Kidney (tissue), 14 donors: ENCODE measurements around the gene FNDC1. TPM values are rescaled to one million over a fixed set of nuclear protein-coding genes. Genes with fewer than 3 reads are reported as not detected.

Source experiments
- DNase-seq, 5 donors: peaks; one replicate each; pipeline ENCODE4 v3.0.0-alpha.2; 2013 to 2020
- FAIRE-seq: peaks from 2 replicates; lab custom pipeline; 2012; peaks lifted over from hg19 to GRCh38; lab: Jason Lieb, UNC
- H3K27ac ChIP-seq, 2 donors: one replicate each; pipeline ENCODE4 v1.7.0; 2013; ENCODE audit warnings: low read depth in 2 of 2, low read length in 2 of 2, inconsistent platforms in 1 of 2
- H3K27me3 ChIP-seq: one replicate; pipeline ENCODE4 v1.7.1; 2013; ENCODE audit warnings: low read length, inconsistent platforms; ENCODE audit not compliant: control insufficient read depth, insufficient read depth
- H3K36me3 ChIP-seq, 3 donors: one replicate each; pipeline versions ENCODE4 v1.7.0 to v1.7.1; 2013; ENCODE audit warnings: low read length in 3 of 3, control low read depth in 1 of 3, inconsistent platforms in 1 of 3; ENCODE audit not compliant: insufficient read depth in 3 of 3, control insufficient read depth in 2 of 3
- H3K4me1 ChIP-seq, 3 donors: one replicate each; pipeline versions ENCODE4 v1.7.0 to v1.7.1; 2013; ENCODE audit warnings: low read length in 3 of 3, inconsistent platforms in 1 of 3, low read depth in 1 of 3; ENCODE audit not compliant: control insufficient read depth in 2 of 3, insufficient read depth in 2 of 3
- H3K4me3 ChIP-seq, 3 donors: one replicate each; pipeline versions ENCODE4 v1.7.0 to v1.8.1; 2013; ENCODE audit warnings: low read length in 3 of 3, control low read depth in 1 of 3, inconsistent platforms in 1 of 3
- H3K9ac ChIP-seq, 3 donors: one replicate each; pipeline versions ENCODE4 v1.7.0 to v1.7.1; 2013; ENCODE audit warnings: low read length in 3 of 3, control low read depth in 1 of 3, inconsistent platforms in 1 of 3
- H3K9me3 ChIP-seq, 3 donors: one replicate each; pipeline versions ENCODE4 v1.7.0 to v1.7.1; 2013; ENCODE audit warnings: low read length in 3 of 3, control low read depth in 1 of 3, inconsistent platforms in 1 of 3; ENCODE audit not compliant: control insufficient read depth in 2 of 3, insufficient read depth in 1 of 3
- CTCF ChIP-seq: IDR thresholded peaks from 3 replicates; pipeline ENCODE4 v1.5.1; 2012; ENCODE audit warnings: mild to moderate bottlenecking, moderate library complexity, borderline replicate concordance; ENCODE audit not compliant: insufficient read depth; ENCODE audit errors: extremely low read depth
- intact Hi-C: fragments of 100-400 bp; cut with DNase I; formaldehyde crosslinking; loops from one replicate; pipeline ENCODE4 v1.11.1; 2022
- polyA plus RNA-seq: library from polyadenylated mRNA; stranded (reverse); fragments of 350-450 nt; fragmentation: Illumina TruSeq; extraction: RNeasy Lipid Tissue Mini Kit (QIAGEN cat#74804); gene quantifications from one replicate; pipeline ENCODE4 v1.2.3, GENCODE V29; 2014; ENCODE audit warnings: low read depth, low replicate concordance; ENCODE audit not compliant: insufficient read depth
- total RNA-seq: library from RNA; stranded (reverse); fragmentation: NEBNext Ultra II Directional; extraction: Animal tissue kit (Norgen Biotek cat#: 25700); gene quantifications from one replicate; pipeline ENCODE4 v1.2.1, GENCODE V29; 2021
- donor health status: control.
- donor health status: control.
- donor health status: control.
- donor health status: control.
- donor health status: control.
- donor health status: DM: yes; HTN: yes; CAD: no.
- donor health status: Normal renal cell carcinoma (clear cell type).

The FNDC1 gene
- total and polyA plus RNA-seq, 2 donors from 2014 or later, result 0.69 to 1.3 TPM

DNA sequence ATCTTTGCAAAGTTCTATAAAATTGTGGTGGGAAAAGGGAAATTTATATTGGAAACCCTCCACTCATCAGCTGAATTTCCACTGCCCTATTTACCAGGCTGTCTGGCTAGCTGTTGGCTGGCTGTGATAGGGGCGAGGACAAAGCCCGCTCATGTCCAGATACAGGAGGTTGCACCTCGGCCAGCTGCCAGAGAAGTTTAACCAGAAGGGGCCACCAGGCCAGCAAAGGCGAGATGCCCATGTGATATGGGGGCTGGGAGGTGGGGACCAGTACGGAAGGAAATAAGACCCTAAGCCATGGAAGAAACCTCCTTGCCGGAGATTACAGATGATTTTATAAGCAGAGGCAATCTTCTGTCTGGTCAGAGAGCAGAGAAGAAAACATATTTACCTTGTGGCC, 143.8 kb downstream of the FNDC1 start:
- no peak for FAIRE-seq
- no peaks in the 10 kb centered on the region for H3K9me3 ChIP-seq
- H3K36me3 ChIP-seq, result no peaks in the 10 kb centered on the region
- no peak overlapping the region for H3K27ac ChIP-seq
- H3K4me1 ChIP-seq, result peaks cover 0 to 16% (median 3%) of the 10 kb centered on the region in 3 donors
- H3K9ac ChIP-seq, result no peak overlapping the region
- intact Hi-C loops, result no loop called here
- H3K4me3 ChIP-seq, result no peak overlapping the region
- TF ChIP-seq CTCF, result no peak
- DNase-seq, result no peak
- H3K27me3 ChIP-seq, result no peaks in the 10 kb centered on the region

DNA sequence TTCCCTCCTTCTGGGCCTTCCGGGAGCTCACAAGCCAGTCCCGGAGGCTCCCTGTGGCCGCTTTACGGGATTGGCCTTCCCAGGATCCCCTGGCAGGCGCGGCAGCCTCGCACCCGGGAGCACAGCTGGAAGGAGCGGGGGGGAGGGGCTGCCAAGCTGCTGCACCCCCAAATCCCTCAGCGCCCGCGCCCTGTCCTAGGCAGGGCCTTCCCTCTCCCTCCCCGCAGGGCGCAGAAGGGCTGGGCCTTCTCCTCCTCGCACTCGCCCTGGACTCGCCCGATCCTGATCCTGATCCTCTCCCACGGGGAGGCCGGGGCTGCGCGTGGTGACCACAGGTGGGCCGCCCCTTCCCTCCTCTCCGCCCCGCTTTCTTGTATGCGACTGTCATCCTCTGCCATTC, 146.4 kb downstream of the FNDC1 start:
- Histone ChIP-seq H3K36me3 (no peaks in the 10 kb centered on the region), H3K27ac (no peak overlapping the region), H3K4me1 (peaks cover 0 to 15% (median 3%) of the 10 kb centered on the region in 3 donors), H3K27me3 (no peaks in the 10 kb centered on the region), H3K4me3 (no peak overlapping the region), H3K9me3 (no peaks in the 10 kb centered on the region), H3K9ac (no peak overlapping the region)
- no peak for FAIRE-seq
- DNase-seq, result no peak
- no peak for TF ChIP-seq CTCF
- intact Hi-C loops, result no loop called here

- H3K4me1 ChIP-seq, result no peaks in the 10 kb centered on the region
- intact Hi-C loops, result no loop called here
- H3K9me3 ChIP-seq, result no peaks in the 10 kb centered on the region
- no peaks in the 10 kb centered on the region for H3K27me3 ChIP-seq
- DNase-seq (no peak), FAIRE-seq (no peak)
- no peak for TF ChIP-seq CTCF
- no peak overlapping the region for H3K27ac ChIP-seq
- no peak overlapping the region for H3K9ac ChIP-seq
- no peak overlapping the region for H3K4me3 ChIP-seq
- no peaks in the 10 kb centered on the region for H3K36me3 ChIP-seq
These were observed 148.2 kb downstream of the FNDC1 start for GRCh38 chr6:159317430-159317829.

DNA sequence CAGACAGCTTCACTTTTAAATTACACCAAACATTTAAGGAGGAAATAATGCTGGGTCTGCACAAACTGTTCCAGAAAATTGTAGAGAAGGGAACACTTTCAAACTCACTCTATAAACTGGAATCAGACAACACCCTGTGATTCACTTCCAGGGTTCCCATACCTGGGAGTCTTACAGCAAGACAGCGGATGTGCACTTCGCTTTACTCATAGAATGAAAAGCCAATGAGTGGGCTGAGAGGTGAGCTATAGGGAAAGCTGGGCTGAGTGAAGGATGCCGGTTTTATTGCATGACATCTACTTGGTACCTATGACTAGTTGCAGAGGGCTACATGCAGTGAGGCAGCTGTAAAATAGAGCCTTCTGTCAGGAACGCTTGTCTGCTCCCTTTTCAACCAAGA, 152.1 kb downstream of the FNDC1 start:
- no peak for TF ChIP-seq CTCF
- Histone ChIP-seq H3K36me3 (no peaks in the 10 kb centered on the region), H3K4me3 (no peak overlapping the region), H3K27me3 (no peaks in the 10 kb centered on the region), H3K9me3 (no peaks in the 10 kb centered on the region), H3K4me1 (no peaks in the 10 kb centered on the region), H3K27ac (no peak overlapping the region), H3K9ac (no peak overlapping the region)
- no peak for DNase-seq
- intact Hi-C loops, result no loop called here
- no peak for FAIRE-seq
